Smooth muscle cell (in vitro differentiated cells): ENCODE results near the gene CRYBA4. TPM values are rescaled to one million over a fixed set of nuclear protein-coding genes. Genes with fewer than 3 reads are reported as not detected.

ENCODE experiments used
- DNase-seq: peaks from one replicate; lab custom pipeline; 2025; ENCODE audit not compliant: unreplicated experiment; lab: John Stamatoyannopoulos, UW
- H2AFZ ChIP-seq: fragments of 200-600 bp; sonication (generic); 2 replicates; pipeline ENCODE4 v1.6.0; 2016; ENCODE audit warnings: antibody characterized with exemption, low read depth, mild to moderate bottlenecking
- H3F3A ChIP-seq: fragments of 200-600 bp; sonication (generic); 2 replicates; pipeline ENCODE4 v1.6.0; 2017; ENCODE audit warnings: antibody characterized with exemption, low read depth
- H3K27ac ChIP-seq: fragments of 200-600 bp; sonication (generic); 2 replicates; pipeline ENCODE4 v1.5.1; 2016; ENCODE audit warnings: low read depth, mild to moderate bottlenecking
- H3K27me3 ChIP-seq: fragments of 200-600 bp; sonication (generic); 2 replicates; pipeline ENCODE4 v1.6.1; 2016; ENCODE audit warnings: low read depth, mild to moderate bottlenecking
- H3K36me3 ChIP-seq: fragments of 200-600 bp; sonication (generic); 2 replicates; pipeline ENCODE4 v1.5.1; 2016; ENCODE audit warnings: low read depth
- H3K4me1 ChIP-seq: fragments of 200-600 bp; sonication (generic); 2 replicates; pipeline ENCODE4 v1.5.1; 2016; ENCODE audit warnings: low read depth
- H3K4me2 ChIP-seq: fragments of 200-600 bp; sonication (generic); 2 replicates; pipeline ENCODE4 v1.6.0; 2016; ENCODE audit warnings: mild to moderate bottlenecking
- H3K4me3 ChIP-seq: fragments of 200-600 bp; sonication (generic); 2 replicates; pipeline ENCODE4 v1.5.1; 2016; ENCODE audit warnings: mild to moderate bottlenecking
- H3K79me2 ChIP-seq: fragments of 200-600 bp; sonication (generic); 2 replicates; pipeline ENCODE4 v1.6.0; 2016; ENCODE audit warnings: low read depth, mild to moderate bottlenecking
- H3K9ac ChIP-seq: fragments of 200-600 bp; sonication (generic); 2 replicates; pipeline ENCODE4 v1.6.0; 2016; ENCODE audit warnings: low read depth
- H3K9me3 ChIP-seq: fragments of 200-600 bp; sonication (generic); replicated peaks from 2 replicates; pipeline ENCODE4 v1.5.1; 2016; ENCODE audit warnings: low read depth
- H4K20me1 ChIP-seq: fragments of 200-600 bp; sonication (generic); 2 replicates; pipeline ENCODE4 v1.6.0; 2016; ENCODE audit warnings: low read depth
- WGBS: methylation state at CpG from one replicate; pipeline ENCODE4 v1.1.7; 2016; ENCODE audit warnings: low lambda C conversion rate; 5-methylcytosine and 5-hydroxymethylcytosine counted together
- polyA plus RNA-seq: library from polyadenylated mRNA; unstranded; fragments of >200 nt; fragmentation: Nextera tagmentation; extraction: Ambion mirVana; gene quantifications from 2 replicates; pipeline ENCODE4 v1.2.1, GENCODE V29; 2016
- total RNA-seq: library from RNA; depleted of rRNA; stranded (reverse); fragments of >200 nt; gene quantifications from 2 replicates; pipeline ENCODE4 v1.2.3, GENCODE V29; 2014
- TF ChIP-seq, protein P1 (sequence below): fragments of 200-600 bp; sonication (generic); IDR thresholded peaks from 2 replicates; pipeline ENCODE4 v1.5.1; 2017; ENCODE audit warnings: borderline replicate concordance, mild to moderate bottlenecking, antibody characterized with exemption; ENCODE audit not compliant: insufficient read depth, poor library complexity, severe bottlenecking

The CRYBA4 gene
- total and polyA plus RNA-seq, 2 experiments from 2014 or later, result 1.8 to 4.9 TPM

DNA sequence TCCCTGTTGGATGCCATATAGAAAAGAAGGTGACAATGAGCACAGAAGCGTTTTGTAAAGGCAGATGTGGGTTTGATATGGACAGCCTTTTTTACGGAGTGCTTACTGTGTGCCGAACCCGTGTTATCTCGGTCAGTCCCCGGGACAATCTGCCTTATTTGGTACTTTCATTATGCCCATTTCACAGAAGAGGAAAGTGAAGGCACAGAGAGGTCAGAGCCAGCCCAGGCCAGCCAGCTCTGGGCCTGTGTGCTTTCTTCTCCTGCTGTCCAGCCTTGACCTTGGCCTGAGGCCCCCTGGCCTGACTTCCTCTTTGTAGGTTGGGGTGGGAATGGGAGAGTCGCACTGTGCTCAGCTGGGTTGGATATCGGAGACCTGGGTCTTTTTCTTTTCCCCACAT is 3.3 kb upstream of the CRYBA4 start:
- peaks cover 10% of the 10 kb centered on the region for H3K27me3 ChIP-seq
- no peak overlapping the region for H3K27ac ChIP-seq
- H4K20me1 ChIP-seq, result no peaks in the 10 kb centered on the region
- H3F3A ChIP-seq, result no peaks in the 10 kb centered on the region
- 78% methylated on average over 8 of the region's 8 CpGs for WGBS
- H3K4me2 ChIP-seq, result no peak overlapping the region
- peaks cover 24% of the 10 kb centered on the region for H3K4me1 ChIP-seq
- no peak for DNase-seq
- TF ChIP-seq, protein P1, sequence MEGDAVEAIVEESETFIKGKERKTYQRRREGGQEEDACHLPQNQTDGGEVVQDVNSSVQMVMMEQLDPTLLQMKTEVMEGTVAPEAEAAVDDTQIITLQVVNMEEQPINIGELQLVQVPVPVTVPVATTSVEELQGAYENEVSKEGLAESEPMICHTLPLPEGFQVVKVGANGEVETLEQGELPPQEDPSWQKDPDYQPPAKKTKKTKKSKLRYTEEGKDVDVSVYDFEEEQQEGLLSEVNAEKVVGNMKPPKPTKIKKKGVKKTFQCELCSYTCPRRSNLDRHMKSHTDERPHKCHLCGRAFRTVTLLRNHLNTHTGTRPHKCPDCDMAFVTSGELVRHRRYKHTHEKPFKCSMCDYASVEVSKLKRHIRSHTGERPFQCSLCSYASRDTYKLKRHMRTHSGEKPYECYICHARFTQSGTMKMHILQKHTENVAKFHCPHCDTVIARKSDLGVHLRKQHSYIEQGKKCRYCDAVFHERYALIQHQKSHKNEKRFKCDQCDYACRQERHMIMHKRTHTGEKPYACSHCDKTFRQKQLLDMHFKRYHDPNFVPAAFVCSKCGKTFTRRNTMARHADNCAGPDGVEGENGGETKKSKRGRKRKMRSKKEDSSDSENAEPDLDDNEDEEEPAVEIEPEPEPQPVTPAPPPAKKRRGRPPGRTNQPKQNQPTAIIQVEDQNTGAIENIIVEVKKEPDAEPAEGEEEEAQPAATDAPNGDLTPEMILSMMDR, result no peak
- H3K9ac ChIP-seq, result no peak overlapping the region
- H3K4me3 ChIP-seq, result no peak overlapping the region
- H3K79me2 ChIP-seq, result no peaks in the 10 kb centered on the region
- no peak overlapping the region for H2AFZ ChIP-seq
- no peaks in the 10 kb centered on the region for H3K36me3 ChIP-seq
- no peaks in the 10 kb centered on the region for H3K9me3 ChIP-seq

DNA sequence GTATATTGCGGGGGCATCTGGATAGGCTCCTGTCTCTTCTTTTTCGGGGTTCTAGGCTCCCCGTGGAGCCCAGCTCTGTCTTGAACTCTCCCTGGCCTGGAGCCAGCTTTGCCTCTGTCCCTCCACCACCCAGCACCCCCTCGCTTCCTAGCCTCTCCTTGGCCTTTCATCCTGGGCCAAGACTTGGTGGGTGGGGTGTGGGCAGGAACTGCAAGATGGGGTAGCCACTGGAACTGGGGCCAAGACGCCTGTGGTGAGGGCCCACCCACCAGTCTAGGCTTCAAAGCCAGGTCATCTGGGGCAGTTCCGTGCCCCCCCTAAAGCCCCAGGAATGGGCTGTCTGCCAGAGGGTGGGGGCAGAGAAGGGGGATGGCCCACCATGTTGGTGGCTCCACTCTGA is 2.3 kb upstream of the CRYBA4 start:
- H3F3A ChIP-seq, result no peaks in the 10 kb centered on the region
- TF ChIP-seq, protein P1, result no peak
- peaks cover 24% of the 10 kb centered on the region for H3K4me1 ChIP-seq
- no peaks in the 10 kb centered on the region for H3K9me3 ChIP-seq
- H3K79me2 ChIP-seq, result no peaks in the 10 kb centered on the region
- H3K27ac ChIP-seq, result no peak overlapping the region
- no peak overlapping the region for H3K9ac ChIP-seq
- no peak for DNase-seq
- 72% methylated on average over 6 of the region's 6 CpGs for WGBS
- no peak overlapping the region for H2AFZ ChIP-seq
- no peaks in the 10 kb centered on the region for H4K20me1 ChIP-seq
- peaks cover 3% of the 10 kb centered on the region for H3K27me3 ChIP-seq
- H3K4me3 ChIP-seq, result no peak overlapping the region
- H3K4me2 ChIP-seq, result no peak overlapping the region
- no peaks in the 10 kb centered on the region for H3K36me3 ChIP-seq

DNA sequence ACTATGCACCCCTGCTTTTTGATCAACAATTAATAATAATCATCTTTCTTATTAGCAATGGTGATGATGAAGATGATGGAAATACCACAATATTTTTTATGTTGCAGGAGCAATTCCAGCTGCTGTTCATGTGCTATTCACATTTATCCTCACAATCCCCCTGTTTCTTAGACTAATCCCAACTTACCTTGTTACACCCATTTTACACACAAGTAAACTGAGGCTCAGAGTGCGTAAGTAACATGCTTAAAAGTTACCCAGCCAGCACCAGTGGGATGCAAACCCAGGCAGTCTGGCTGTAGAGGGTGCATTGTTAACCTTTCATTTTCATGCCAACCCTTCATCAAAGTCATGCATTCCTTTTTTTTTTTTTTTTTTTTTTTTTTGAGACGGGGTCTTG is 1.6 kb upstream of the CRYBA4 start:
- no peak overlapping the region for H3K4me3 ChIP-seq
- WGBS, result 92% methylated on average over 2 of the region's 2 CpGs
- H3F3A ChIP-seq, result no peaks in the 10 kb centered on the region
- no peaks in the 10 kb centered on the region for H3K36me3 ChIP-seq
- H4K20me1 ChIP-seq, result no peaks in the 10 kb centered on the region
- H3K9me3 ChIP-seq, result no peaks in the 10 kb centered on the region
- H3K27ac ChIP-seq, result no peak overlapping the region
- TF ChIP-seq, protein P1, result no peak
- peaks cover 24% of the 10 kb centered on the region for H3K4me1 ChIP-seq
- H3K79me2 ChIP-seq, result no peaks in the 10 kb centered on the region
- H2AFZ ChIP-seq, result no peak overlapping the region
- DNase-seq, result no peak
- no peaks in the 10 kb centered on the region for H3K27me3 ChIP-seq
- H3K9ac ChIP-seq, result no peak overlapping the region
- H3K4me2 ChIP-seq, result no peak overlapping the region

DNA sequence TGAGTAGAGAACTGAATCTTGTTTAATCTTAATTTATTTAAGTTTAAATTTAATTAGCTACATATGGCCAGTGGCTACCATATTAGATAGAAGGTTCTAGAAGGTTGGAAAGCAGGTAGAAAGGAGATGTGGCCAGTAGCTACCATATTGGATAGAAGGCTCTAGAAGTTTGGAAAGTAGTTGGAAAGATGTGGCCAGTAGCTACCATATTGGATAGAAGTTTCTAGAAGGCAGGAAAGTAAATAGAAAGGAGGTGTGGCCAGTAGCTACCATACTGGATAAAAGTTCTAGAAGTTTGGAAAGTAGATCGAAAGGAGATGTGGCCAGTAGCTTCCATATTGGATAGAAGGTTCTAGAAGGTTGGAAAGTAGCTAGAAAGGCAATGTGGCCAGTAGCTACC is 2.2 kb downstream of the CRYBA4 start:
- peaks cover 3% of the 10 kb centered on the region for H3K4me1 ChIP-seq
- no peaks in the 10 kb centered on the region for H3K27me3 ChIP-seq
- no peaks in the 10 kb centered on the region for H3K79me2 ChIP-seq
- H3K4me3 ChIP-seq, result no peak overlapping the region
- H3F3A ChIP-seq, result no peaks in the 10 kb centered on the region
- H3K4me2 ChIP-seq, result no peak overlapping the region
- H2AFZ ChIP-seq, result no peak overlapping the region
- H3K9ac ChIP-seq, result no peak overlapping the region
- WGBS, result 100% methylated on average over 1 of the region's 1 CpG
- no peaks in the 10 kb centered on the region for H3K9me3 ChIP-seq
- TF ChIP-seq, protein P1, result no peak
- H3K27ac ChIP-seq, result no peak overlapping the region
- no peak for DNase-seq
- H4K20me1 ChIP-seq, result no peaks in the 10 kb centered on the region
- no peaks in the 10 kb centered on the region for H3K36me3 ChIP-seq
